DMS153 treated with DMSO at 0.1 percent for 48 hours (cell line): Measurements from ENCODE around the gene HOXA4.
A peak's percentile ranks its signal among the peaks of the same experiment; 100 is the strongest.

Experiments
- DNase-seq: peaks from one replicate; lab custom pipeline; 2025; ENCODE audit not compliant: unreplicated experiment; lab: John Stamatoyannopoulos, UW

The HOXA4 gene

DNA sequence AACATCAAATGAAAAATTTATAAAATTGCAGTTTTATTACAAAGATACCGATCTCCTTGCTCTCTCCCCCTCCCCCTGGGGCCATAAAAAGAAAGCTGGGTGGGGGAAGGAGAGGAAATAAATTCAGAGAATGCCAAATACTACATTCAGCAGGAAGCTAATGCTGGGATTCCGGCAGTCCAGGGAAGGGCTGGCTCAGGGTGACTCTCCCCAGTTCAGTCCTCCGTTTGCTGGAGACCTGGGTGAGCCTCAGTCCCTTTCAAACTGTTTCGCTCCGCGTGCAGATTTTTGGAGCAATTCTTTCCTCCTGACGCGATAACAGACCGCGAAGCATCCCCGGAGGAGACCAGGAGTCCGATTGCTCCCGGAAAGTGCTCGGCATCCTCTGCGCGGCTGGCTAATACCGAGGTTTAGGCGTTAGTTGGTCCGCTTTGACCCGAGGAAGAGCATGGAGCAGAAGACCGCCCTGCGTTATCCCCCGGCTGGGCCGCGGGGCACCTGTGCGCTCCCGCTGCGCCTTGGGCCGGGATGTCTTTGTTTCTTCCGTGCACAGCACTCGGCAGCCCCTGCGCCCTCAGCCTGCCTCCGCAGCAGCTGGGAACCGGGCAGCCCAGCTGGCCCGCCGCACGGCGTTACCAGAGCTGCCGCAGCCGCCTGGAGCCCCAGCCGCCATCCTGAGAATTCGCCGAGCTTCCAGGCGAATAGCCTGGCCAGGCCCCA is 24.2 kb downstream of the HOXA4 start:
- no peak for DNase-seq

DNA sequence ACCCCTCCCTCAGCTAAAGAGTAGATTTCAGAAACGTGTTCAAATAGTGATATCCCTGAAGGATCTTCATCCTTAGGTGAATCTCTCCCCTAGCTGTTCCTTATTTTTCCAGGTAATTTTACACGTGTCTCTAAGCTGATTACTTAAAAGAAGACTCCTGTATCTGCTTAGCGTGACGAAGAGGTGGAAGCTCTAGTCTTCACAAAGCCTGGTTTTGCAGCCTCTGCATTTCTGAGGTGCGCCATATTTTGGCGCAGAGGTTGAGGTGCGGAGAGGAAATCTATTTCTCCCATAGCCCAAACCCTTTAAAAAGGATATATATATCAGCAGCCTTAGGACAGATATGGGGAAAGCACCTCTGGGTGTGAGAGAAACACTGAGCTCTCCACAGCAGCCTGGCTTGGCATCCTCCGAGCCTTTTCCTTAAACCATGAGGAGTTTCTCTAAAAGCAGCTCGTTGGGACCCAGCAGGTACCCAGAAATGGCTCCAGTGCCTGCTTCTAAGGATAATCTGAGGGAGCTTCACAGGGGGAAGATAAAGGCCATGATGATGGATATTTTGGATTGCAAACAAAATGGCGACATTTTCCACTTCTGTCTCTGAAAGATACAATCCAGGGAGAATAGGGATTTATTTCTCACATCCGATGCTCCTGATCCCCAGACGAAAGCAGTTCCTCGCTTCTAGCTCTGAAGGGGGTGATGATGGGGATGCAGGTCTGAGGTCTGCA is 25.1 kb downstream of the HOXA4 start:
- no peak for DNase-seq

- DNase-seq, result no peak
These were observed 26.1 kb downstream of the HOXA4 start for GRCh38 chr7:27104341-27105058.

- no peak for DNase-seq
These were observed 26.9 kb downstream of the HOXA4 start for GRCh38 chr7:27103489-27104226.

DNA sequence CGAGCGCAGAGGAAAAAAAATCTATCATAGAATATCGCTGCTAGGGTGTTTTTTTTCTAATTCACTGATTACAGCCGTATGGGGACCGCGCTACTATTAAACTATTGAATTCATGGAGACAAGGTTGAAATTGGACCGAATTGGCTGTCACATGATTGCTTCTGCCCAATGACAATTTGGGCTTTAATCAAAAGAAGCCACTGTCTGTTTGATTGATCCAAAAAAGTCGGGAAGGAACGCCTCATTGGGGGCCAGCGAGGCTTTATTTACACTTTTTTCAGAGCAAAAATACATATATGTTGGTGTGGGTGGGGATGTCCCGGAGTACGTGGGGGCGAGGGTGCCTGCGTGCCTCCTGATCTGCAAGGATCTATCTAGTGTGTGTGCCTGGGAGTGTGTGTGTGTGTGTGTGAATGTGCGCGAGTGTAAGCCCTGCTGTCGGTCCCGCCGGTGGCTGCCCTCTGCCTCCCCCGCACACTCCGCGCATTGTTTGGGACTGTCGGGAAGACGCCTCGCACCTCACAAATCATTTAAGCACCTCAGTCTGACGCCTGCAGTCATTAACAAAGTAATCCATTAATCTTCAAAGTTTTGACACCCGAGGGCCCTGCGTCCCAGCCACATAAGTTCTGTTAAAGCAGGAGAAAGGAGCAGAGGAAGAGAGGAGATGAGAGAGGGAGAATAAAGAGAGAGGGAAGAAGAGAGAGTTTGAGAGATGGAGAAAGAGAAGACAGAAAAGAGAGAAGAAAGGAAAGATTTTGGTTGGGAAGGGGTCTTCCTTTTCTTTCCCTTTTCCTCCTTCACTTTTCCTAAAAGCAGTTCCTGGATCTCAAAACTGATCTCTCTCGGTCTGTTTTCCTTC is 27.7 kb downstream of the HOXA4 start, which contains the start of gene HOXA2:
Gene HOXA2, minus strand, starts transcription at position 103 of the 862 bp plus-strand sequence. CDS start 183 bp downstream, outside the sequence.
- no peak for DNase-seq

DNA sequence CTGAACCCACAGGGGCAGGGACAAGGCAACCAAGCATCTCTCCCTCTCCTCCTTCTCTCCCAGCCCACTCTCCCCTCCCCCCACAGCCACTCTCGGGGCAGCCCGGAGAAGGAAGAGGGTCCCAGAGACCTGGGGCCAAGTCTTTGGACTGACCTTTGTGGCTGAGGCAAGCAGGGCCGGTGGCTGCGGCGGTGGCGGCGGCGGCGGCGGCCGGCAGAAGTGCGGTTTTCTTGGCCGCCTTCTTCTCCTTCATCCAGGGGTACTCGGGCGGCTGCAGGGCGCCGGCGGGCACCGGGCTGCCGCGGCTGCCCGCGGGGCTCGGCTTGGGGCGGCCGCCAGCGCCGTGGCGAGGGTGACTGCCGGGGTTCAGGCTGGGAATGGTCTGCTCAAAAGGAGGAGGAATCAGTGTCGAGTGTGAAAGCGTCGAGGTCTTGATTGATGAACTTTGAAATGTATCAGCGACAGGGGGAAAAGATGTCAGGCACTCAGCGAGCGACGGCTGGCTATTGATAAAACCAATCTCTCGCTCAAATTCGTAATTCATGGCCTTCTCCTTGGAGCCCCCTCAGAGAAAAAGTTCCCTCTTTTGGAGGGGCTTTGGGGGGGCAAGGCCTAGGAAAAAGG is 28.5 kb downstream of the HOXA4 start:
- no peak for DNase-seq

GRCh38 chr7:27101171-27101956 is 29.2 kb downstream of the HOXA4 start:
- no peak for DNase-seq

- DNase-seq, result no peak
These were observed 29.8 kb downstream of the HOXA4 start for GRCh38 chr7:27100694-27101170.

GRCh38 chr7:27099453-27100370 is 30.8 kb downstream of the HOXA4 start:
- no peak for DNase-seq

GRCh38 chr7:27098578-27099451 is 31.7 kb downstream of the HOXA4 start:
- DNase-seq, result no peak

- DNase-seq, result no peak
These were observed 32.6 kb downstream of the HOXA4 start for GRCh38 chr7:27097686-27098577.

DNA sequence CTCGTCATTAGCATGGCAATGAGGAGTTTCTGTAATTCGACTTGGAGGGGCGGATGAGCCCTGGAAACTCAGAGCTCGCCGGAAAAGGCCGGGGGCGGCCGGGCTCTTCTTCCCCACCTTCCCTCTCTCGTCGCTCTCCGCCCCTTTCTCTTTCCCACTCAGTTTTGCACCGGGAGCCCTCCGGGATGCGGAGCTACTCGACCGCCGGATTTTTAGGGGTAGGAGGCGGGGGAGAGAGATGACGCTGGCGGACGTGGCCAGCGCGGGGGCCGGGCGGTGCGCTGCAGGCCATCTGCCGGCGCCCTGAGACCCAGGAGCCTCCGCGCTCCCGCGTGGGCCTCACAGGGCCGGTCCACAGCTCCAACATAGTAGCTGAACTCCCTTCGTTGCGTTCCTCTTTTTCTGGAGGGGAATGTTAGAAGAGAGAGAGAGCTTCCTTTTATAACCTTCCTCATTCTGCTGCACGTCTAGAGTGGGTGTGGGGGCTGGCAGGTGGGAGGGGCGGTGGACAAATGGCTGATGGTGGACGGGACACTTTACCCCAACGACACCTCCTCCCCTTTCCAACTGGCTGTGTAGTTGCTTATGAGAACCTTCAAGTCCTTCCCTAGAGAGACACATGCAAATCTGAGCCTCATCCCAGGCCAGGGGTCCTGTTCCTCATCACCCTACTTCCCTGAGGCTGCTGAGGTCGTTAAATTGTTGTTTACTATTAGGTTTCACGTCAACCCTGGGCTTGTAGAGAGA is 33.6 kb downstream of the HOXA4 start:
- DNase-seq, result no peak

GRCh38 chr7:27095897-27096767 is 34.4 kb downstream of the HOXA4 start, which contains the start of gene HOXA1:
HOXA1 (minus strand) TSS chr7:27096000; CDS start chr7:27095912, 88 bp downstream.
- peak; percentile 88 for DNase-seq
